Astrocyte (in vitro differentiated cells and primary cell): ENCODE measurements around the gene SPDYE17.
"Not testable (repeated sequence)": the region's sequence is repeated elsewhere in the genome, so short reads cannot be mapped to it uniquely, and the experiment has no call there.

Experiments
- CTCF ChIP-seq: IDR thresholded peaks from 2 replicates; pipeline ENCODE4 v1.5.1; 2011; ENCODE audit warnings: low read depth, mild to moderate bottlenecking, inconsistent platforms, low read length, moderate library complexity; ENCODE audit not compliant: insufficient read depth
- EZH2 ChIP-seq: IDR thresholded peaks from 2 replicates; pipeline ENCODE4 v1.6.1; 2012; ENCODE audit warnings: mild to moderate bottlenecking, low read length, inconsistent platforms; ENCODE audit not compliant: insufficient read depth

GRCh38 chr7:76985924-76986717, 46.0 kb downstream of the SPDYE17 start:
- not testable (repeated sequence) for TF ChIP-seq EZH2, CTCF
